ENCODE results near the gene SIRT3.
A peak's percentile ranks its signal among the peaks of the same experiment; 100 is the strongest.

SIRT3 gene

GRCh38 chr11:270451-271318 is 34.5 kb upstream of the SIRT3 start:
- no peak for DNase-seq

- DNase-seq: peak; percentile 66
These were observed 33.2 kb upstream of the SIRT3 start for GRCh38 chr11:269146-269890.

- DNase-seq: peak; percentile 37
These were observed 32.6 kb upstream of the SIRT3 start for GRCh38 chr11:268716-269145.

GRCh38 chr11:267491-267994 is 31.4 kb upstream of the SIRT3 start:
- DNase-seq: peak; percentile 58

- peak; percentile 40 for DNase-seq
These were observed 30.7 kb upstream of the SIRT3 start for GRCh38 chr11:266676-267439.

- DNase-seq: no peak
These were observed 25.5 kb upstream of the SIRT3 start for GRCh38 chr11:261624-262023.

GRCh38 chr11:259413-259812 is 23.3 kb upstream of the SIRT3 start:
- DNase-seq: no peak

GRCh38 chr11:257766-258493 is 21.8 kb upstream of the SIRT3 start:
- no peak for DNase-seq

GRCh38 chr11:256952-257737 is 21.0 kb upstream of the SIRT3 start:
- DNase-seq: no peak

- no peak for DNase-seq
These were observed 19.7 kb upstream of the SIRT3 start for GRCh38 chr11:255816-256215.

- no peak for DNase-seq
These were observed 19.0 kb upstream of the SIRT3 start for GRCh38 chr11:255176-255575.

GRCh38 chr11:253886-254270 is 17.7 kb upstream of the SIRT3 start:
- DNase-seq: no peak

- no peak for DNase-seq
These were observed 17.2 kb upstream of the SIRT3 start for GRCh38 chr11:253160-253885.

- no peak for DNase-seq
These were observed 16.5 kb upstream of the SIRT3 start for GRCh38 chr11:252666-253065.

GRCh38 chr11:251550-251949 is 15.4 kb upstream of the SIRT3 start:
- no peak for DNase-seq

- peak; percentile 82 for DNase-seq
These were observed 14.7 kb upstream of the SIRT3 start for GRCh38 chr11:250740-251299.

GRCh38 chr11:250274-250673 is 14.1 kb upstream of the SIRT3 start:
- DNase-seq: no peak

GRCh38 chr11:249062-249461 is 12.9 kb upstream of the SIRT3 start:
- DNase-seq: no peak

- DNase-seq: no peak
These were observed 8.2 kb upstream of the SIRT3 start for GRCh38 chr11:244376-244775.

- no peak for DNase-seq
These were observed 5.5 kb upstream of the SIRT3 start for GRCh38 chr11:241634-242033.

GRCh38 chr11:240315-240714 is 4.2 kb upstream of the SIRT3 start:
- no peak for DNase-seq
